ENCODE measurements around the gene FBXO38. TPM values are rescaled to one million over a fixed set of nuclear protein-coding genes. Genes with fewer than 3 reads are reported as not detected.

Gene FBXO38
- total RNA-seq, 1 experiment from 2014 or later = 35.8 TPM

GRCh38 chr5:148455185-148455584 is 71.4 kb downstream of the FBXO38 start (continued):
- TF ChIP-seq ATF6 (CRISPR knock-in tag; IDR thresholded peaks at IDR 0.05) = no peak

DNA sequence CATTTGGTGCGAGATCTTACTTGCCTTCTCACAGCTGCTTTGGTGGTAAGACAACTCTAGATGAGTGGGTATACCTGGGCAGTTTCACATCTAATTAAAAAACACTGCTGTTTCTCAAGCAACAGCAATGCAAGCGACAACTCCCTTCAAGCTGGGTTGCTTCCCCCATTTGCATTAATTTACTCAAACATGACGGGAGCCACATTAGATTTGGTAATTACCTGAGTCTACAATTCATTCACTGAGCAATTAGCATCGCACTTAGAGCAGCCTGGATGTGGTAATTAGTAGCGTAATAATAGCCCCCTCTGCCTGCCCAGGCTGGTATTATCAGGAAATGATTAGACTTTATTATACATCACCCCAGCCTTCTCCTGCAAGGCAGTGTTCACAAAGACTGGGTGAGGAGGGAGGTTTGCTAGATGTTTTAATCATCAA is 73.4 kb downstream of the FBXO38 start:
- DNase-seq (ENCODE audit: low spot score) (peak; percentile 14), ATAC-seq (peak; percentile 68)
- CTCF ChIA-PET = interaction anchor here (1.1 to 1.5 kb wide), 2 partner anchors 13 to 274 kb away, joined by 5 to 8 read pairs; no protein-coding TSS in a partner anchor

GRCh38 chr5:148458036-148458888 is 74.5 kb downstream of the FBXO38 start:
- no peaks in the 10 kb centered on the region for H3K9me3 Mint-ChIP-seq
- peaks cover 27% of the 10 kb centered on the region for H3K4me1 Mint-ChIP-seq
- TF ChIP-seq HMGA2 (CRISPR knock-in tag; IDR thresholded peaks at IDR 0.05) = peak; percentile 96
- no peak for TF ChIP-seq GTF2I (CRISPR knock-in tag; conservative IDR thresholded peaks at IDR 0.05)
- no peak for TF ChIP-seq ATF2 (CRISPR knock-in tag; IDR thresholded peaks at IDR 0.05; ENCODE audit: borderline replicate concordance, low read depth)
- TF ChIP-seq ATF3 (CRISPR knock-in tag; conservative IDR thresholded peaks at IDR 0.05) = no peak
- TF ChIP-seq ZBTB21 (CRISPR knock-in tag; IDR thresholded peaks at IDR 0.05; ENCODE audit: borderline replicate concordance) = no peak
- no peak for TF ChIP-seq FOXK1 (CRISPR knock-in tag; IDR thresholded peaks at IDR 0.05)
- DNase-seq (ENCODE audit: low spot score) = no peak
- CTCF ChIA-PET = interaction anchor here (0.8 to 1.1 kb wide), 4 partner anchors 11 to 272 kb away, joined by 3 to 8 read pairs (median 3); no protein-coding TSS in a partner anchor
- ATAC-seq = no peak
- H3K27me3 Mint-ChIP-seq (ENCODE audit: low read depth) = no peaks in the 10 kb centered on the region
- no peak overlapping the region for H3K4me3 Mint-ChIP-seq
- no peaks in the 10 kb centered on the region for H3K36me3 Mint-ChIP-seq
- no peak overlapping the region for H3K27ac Mint-ChIP-seq
- POLR2A ChIA-PET = no interaction called here

More for the DNA sequence above, 73.4 kb downstream of the FBXO38 start:
- no peak overlapping the region for H3K27ac Mint-ChIP-seq
- no peaks in the 10 kb centered on the region for H3K9me3 Mint-ChIP-seq
- TF ChIP-seq ZNF219 (CRISPR knock-in tag; IDR thresholded peaks at IDR 0.05; ENCODE audit: borderline replicate concordance) = no peak
- TF ChIP-seq HMGA2 (CRISPR knock-in tag; IDR thresholded peaks at IDR 0.05) = peak; percentile 67; the same call in 1 of the 2 replicates
- no peak for TF ChIP-seq NR3C1 (CRISPR knock-in tag; conservative IDR thresholded peaks at IDR 0.05; ENCODE audit: low read depth)
- TF ChIP-seq ZNF232 (CRISPR knock-in tag; IDR thresholded peaks at IDR 0.05) = no peak
- 0 out of 2 replicates have a peak, but pooled peaks have one; percentile 28 for TF ChIP-seq CTCF (IDR thresholded peaks at IDR 0.05)
- no peak for TF ChIP-seq GABPB1 (CRISPR knock-in tag; IDR thresholded peaks at IDR 0.05)
- no peak for TF ChIP-seq ZNF263 (CRISPR knock-in tag; IDR thresholded peaks at IDR 0.05; ENCODE audit: low read depth)
- TF ChIP-seq, protein P1, sequence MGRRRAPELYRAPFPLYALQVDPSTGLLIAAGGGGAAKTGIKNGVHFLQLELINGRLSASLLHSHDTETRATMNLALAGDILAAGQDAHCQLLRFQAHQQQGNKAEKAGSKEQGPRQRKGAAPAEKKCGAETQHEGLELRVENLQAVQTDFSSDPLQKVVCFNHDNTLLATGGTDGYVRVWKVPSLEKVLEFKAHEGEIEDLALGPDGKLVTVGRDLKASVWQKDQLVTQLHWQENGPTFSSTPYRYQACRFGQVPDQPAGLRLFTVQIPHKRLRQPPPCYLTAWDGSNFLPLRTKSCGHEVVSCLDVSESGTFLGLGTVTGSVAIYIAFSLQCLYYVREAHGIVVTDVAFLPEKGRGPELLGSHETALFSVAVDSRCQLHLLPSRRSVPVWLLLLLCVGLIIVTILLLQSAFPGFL (CRISPR knock-in tag; IDR thresholded peaks at IDR 0.05; ENCODE audit: borderline replicate concordance) = no peak
- no peak for TF ChIP-seq E2F5 (CRISPR knock-in tag; IDR thresholded peaks at IDR 0.05)
- TF ChIP-seq, protein P2, sequence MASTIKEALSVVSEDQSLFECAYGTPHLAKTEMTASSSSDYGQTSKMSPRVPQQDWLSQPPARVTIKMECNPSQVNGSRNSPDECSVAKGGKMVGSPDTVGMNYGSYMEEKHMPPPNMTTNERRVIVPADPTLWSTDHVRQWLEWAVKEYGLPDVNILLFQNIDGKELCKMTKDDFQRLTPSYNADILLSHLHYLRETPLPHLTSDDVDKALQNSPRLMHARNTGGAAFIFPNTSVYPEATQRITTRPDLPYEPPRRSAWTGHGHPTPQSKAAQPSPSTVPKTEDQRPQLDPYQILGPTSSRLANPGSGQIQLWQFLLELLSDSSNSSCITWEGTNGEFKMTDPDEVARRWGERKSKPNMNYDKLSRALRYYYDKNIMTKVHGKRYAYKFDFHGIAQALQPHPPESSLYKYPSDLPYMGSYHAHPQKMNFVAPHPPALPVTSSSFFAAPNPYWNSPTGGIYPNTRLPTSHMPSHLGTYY (CRISPR knock-in tag; IDR thresholded peaks at IDR 0.05) = no peak
- TF ChIP-seq ZBTB21 (CRISPR knock-in tag; IDR thresholded peaks at IDR 0.05; ENCODE audit: borderline replicate concordance) = no peak
- H3K27me3 Mint-ChIP-seq (ENCODE audit: low read depth) = no peaks in the 10 kb centered on the region
- no peaks in the 10 kb centered on the region for H3K36me3 Mint-ChIP-seq
- no peak overlapping the region for H3K4me3 Mint-ChIP-seq
- POLR2A ChIA-PET = no interaction called here
- H3K4me1 Mint-ChIP-seq = peaks cover 27% of the 10 kb centered on the region
